HG02981 (cell line): ENCODE data around the gene BCL2.

Experiments used
- ATAC-seq: cut with Tn5 transposase; IDR thresholded peaks from one replicate; pipeline ENCODE4 v1.9.1; 2021; ENCODE audit warnings: mild to moderate bottlenecking, moderate library complexity; ENCODE audit not compliant: unreplicated experiment

Gene BCL2

DNA sequence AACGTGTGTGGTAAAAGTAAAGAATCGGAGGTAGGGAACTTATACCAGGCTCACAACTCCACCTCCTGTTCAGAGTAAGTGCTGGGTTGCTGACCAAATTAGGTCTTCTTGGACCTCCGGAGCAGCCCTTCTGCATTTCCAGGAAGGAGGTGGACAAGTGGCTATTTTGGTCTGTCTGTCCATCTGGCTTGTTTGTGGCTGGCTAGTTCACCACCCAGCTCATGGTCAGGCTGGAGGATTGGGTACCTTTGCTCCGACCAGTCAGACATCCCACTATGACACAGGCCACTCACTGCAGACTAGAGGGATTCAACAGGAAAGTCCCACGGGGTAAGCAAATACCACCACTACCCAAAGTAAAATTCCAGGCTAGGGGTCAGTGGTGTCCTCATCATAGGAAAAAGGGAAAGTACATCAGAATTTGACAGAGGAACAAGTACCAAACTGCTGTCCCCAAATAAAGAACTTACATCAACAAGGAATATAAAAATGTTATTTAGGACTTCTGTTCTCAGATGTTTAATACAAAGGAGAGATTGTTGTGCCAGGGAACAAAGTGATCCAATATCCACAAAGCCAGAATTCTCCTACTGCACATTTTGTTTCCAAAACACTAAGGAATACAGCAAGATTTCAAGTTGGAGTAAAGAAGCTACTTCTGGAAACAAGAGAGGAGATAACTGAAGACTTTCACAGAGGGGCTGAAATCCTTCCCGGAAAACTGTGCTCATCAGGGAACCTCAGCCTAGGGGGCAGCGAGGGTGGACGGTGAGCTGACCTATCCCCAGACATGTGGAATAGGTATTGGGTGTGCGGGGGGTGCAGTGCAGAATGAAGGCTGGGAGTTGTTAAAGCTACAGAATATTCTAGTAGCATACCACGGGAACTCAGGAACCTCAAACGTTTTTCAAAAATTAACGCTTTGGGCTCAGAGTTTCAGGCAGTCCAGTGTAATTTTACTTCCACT, 56.9 kb downstream of the BCL2 start:
- ATAC-seq = no peak

DNA sequence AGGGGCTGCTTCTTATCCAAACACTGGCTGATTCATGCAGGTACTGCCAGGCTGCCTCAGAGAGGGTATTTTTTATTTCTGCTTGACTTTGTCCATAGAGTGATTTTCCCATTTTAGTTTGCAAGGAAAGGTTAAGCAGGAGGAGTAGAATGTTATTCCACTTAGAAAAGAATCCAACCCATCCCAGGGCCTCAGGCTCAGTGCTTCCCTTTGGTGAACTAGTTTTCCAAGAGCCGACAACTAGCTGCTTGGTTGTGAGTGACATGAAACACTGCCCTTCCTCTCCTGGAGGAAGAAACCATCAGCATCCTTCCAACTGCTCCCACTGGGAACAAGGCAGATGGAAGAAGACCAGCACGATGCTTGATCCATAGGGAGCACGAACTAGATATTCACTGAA, 58.5 kb downstream of the BCL2 start:
- no peak for ATAC-seq

DNA sequence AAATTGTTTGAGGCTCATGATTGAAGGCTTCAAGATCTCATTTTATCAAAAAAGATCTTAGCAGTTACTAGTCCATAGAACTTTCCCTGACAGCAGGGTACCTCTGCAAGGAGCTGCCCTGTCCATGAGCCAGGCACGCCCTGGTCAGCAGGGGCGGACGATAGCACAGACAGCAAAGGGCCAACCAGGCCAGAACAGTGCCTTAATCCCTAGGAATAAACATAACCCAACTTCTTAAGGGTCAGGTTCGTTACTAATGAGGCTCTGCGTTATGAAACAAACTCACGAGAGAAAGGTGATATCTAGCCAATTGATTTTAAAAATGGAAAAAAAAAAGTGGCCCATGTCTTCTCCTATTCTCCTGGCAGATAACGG, 59.2 kb downstream of the BCL2 start:
- no peak for ATAC-seq

DNA sequence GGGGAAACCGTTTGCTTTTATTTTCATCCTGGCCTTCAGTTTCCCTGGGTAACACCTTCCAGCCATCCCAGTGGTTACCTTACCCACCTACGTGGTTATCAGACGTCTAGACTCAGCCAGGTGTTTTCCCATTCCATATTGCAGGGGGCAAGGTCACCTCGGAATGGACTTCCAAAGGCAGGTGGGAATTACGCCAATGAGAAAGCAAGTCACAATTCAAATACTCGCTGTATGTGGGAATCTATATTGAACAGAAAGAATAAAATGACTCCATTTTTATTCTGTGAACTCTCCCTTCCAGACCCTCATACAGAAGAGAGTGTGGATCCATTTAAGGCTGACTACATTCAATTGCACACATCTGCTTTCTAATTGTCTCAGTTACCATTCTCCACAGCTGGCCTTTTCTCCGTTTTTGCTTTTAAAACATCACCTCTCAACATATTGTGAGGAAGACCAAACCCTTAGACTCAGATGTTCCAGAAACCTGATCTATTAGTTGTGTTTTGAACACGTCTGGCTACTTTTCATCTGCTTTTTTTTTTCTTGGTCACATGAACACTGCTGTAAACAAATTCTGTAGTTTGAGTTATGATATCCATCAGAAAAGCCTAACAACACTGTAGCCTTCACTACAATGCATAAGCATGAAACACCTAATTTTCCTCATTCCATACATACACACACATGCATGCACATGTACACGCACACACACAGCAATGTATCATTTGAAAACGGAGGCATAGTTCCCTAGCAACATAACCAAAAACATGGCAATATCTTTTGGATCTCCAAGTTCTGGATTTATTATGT, 59.8 kb downstream of the BCL2 start:
- ATAC-seq = no peak

DNA sequence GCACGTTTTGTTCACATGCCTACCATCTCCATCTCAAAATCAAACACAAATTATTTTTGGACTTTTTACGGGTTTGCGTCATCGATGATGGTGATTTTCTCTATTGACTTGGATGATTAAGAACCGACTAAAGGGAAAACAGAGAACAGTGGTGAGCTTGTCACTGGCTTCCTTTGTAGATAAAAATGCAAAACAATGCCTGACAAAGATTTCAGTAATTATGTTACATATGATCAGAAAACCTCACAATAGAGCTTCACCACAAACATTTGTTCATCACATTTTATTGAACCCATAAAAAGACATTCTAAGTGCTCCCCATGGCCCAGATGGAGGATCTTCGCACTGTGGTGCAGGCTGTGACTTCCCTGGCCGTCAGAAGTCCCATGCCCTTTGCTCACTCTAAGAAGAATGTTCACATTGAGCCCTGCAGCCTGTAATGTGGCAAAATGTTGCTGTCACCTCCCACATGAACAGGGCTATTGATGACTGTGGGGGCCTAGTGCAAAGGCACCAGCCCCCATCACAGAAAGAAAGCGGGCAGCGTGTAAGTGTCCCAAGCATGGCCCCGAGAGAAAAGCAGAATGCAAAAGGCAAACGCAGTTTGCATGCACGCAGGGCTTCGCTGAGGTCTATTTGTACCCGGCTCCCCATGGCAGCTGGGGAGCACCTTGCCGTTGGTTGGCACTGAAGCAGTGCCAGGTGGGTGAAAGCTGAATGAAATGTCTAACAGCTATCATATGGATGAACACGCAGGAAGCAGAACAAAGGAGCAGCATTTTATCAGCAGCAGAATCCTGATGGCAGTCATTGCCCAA, 60.6 kb downstream of the BCL2 start:
- ATAC-seq = no peak

DNA sequence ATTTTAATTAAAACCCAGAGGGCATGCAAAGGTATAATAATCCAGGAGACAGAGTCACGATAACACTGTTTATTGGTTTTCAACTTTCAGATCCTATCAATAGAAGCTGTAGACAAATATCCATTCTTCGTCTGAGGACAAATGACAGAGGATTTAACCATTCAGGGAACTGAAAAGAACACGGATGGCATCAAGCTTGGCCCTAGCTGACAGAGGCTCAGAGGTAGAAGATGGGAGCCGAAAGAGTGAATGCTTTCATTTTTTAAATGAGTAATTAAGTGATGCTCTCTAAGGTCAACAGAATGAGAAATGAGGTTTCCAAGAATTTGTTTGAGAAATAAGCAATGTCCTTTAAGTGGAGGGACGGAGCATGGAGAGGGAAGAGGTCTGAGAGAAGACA, 62.1 kb downstream of the BCL2 start:
- no peak for ATAC-seq

DNA sequence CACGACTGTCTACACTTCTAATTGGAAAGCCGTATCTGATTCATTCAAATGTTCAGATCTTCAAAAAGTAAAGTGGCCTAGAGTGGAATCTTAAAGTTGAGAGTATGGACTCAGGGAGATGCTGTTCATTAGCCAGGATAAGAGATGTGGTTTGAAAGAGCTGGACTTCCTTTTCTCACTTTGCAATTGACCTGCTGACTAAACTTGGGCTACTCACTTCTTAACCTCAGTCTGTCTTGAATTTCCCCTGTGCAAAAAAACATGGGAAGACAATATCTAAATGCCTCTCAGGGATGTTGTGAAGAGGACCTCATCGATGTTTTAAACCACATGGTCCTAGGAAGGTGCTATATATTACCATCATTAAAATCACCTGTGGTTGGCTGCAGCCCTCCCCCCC, 64.1 kb downstream of the BCL2 start:
- peak; percentile 51 for ATAC-seq

DNA sequence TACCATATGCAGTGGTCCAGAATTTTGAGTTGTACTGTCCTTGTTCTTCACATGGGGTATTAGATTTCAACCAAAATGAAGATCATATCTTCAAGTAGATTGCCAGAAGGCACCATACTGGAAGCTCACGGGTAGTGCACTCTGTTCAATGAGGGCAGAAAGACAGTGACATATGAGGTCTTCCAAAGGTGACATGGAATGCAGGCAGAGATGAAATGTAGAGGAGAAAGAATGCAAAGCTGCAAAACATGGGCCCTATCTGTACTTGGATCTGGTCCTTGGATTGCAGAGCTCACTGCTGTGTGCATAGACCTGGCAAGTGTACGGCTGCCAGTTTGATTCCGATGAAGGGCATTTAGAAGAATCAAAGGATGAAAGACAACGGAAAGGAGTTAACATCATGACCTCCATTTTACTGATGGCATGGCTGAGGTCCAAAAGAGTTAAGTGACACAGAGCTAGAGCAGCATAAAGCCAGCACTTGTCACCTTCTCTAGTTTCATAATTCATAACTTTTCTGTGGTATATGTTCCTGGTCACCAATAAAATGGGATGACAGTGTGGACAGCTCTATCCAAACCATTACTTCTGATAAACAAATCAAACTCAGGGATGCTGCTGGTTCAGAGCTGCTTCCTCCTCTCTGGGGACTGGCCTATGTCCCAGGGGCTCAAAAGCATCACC, 64.7 kb downstream of the BCL2 start:
- peak; percentile 6 for ATAC-seq

DNA sequence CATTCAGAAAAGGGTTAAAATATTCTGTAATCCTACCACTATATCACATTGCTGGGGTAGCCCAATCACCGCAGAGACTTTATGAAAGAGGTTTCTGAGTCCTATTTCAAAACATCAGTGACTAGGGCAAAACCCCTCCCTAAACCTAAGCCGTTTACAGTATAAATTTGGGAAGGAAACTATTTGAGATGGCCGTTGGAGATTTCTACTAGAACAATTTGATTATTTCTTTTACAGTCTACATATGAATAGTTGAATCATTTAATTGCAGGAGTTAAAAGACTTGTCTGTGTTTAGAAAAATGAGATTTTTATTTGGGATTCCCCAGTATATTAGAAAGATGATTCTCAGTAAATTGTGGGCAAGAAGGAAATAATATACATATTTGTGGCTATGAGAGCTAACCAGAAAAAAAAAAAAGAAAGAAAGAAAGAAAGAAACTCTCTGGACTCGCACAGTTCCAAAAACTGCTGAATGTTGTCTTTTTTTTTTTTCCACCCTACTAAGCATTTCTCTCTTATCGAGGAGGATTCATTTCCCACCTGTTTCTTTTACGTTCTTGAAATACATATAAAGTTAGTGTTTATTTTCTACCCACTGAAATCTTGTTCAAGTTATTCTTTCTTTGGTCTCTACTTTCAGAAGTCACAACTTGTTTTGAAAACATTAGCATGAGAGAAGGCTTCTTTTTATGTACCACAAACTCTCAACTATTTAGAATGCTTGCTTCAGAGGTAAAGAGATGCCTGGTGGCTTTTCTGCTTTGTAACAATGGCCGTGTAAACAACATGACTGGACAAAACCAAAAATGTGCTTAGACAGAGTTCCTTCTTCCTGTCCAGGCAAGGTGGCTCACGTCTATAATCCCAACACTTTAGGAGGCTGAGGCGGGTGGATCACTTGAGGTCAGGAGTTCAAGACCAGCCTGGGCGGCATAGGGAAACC, 65.9 kb downstream of the BCL2 start:
- ATAC-seq = no peak

DNA sequence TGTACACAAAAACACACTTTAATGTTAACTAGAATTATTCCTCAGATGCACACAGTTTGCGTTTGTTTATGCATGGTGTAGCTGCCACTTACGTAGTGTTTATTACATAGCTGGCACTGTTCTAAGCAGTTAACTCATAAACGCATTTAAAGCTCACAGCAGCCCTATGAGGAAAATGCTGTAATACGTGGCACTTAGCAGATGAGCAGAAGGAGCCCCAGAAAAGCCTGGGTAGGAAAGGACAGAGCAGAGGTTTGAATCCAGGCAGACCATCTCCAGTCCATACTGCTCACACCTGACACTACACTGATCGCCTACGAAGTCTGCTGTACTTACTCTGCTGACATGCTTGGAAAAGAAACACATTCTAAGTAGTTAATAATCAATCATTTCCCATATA, 66.6 kb downstream of the BCL2 start:
- ATAC-seq = no peak

DNA sequence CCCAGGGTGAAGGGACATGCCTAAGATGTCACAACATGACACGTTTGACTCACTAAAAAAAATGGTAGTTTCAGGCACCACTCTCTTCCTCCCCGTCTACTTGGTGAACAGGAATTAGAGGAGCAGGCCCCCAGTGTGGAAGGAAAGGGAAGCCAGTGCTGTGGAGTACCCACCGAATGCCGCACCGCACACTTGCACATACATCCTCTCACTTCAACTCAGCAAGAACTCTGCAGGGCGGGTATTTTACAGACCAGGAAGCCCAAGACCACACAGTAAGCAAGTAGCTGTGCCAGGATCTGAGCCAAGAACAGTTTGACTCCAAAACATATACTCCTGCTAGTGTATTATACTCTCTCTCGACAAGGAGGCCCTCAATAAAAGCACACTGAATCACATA, 69.8 kb downstream of the BCL2 start:
- ATAC-seq = no peak

DNA sequence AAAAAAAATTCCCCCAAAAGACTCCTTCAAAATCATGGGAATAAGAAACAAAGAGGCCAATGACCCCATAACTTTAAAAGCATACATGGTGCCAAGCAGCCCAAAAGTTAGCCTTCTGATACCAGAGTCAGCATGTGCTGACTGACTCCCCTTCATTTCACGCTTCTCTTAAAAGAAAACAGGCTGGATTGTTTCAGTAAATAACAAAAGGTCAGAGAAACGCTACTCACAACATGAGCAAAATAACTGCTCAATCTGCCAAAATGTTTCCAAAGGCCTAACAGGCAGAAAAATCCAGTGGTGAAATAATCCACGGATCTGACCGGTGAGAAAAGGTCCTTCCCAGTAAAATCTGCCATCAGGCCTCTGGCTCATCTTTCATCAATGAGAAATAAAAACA, 71.6 kb downstream of the BCL2 start:
- ATAC-seq = no peak

DNA sequence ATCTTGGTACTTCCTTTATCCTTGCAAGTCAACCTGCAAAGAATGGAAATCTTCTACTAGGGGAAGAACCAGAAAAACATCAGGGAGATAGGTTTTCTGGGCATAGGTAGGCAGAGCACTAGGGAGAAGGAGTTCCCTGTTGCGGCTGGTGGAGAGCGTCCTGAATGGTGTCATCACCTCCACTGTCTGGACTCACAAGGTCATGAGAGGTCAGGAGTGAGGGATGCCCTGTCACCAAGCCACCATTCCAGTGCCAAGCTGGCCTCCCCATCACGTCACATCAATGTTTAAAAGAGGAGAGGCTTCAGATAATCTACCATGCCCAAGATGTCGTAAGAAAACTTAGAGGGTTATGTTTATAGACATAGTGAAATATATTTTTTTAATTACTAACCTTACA, 72.1 kb downstream of the BCL2 start:
- no peak for ATAC-seq

DNA sequence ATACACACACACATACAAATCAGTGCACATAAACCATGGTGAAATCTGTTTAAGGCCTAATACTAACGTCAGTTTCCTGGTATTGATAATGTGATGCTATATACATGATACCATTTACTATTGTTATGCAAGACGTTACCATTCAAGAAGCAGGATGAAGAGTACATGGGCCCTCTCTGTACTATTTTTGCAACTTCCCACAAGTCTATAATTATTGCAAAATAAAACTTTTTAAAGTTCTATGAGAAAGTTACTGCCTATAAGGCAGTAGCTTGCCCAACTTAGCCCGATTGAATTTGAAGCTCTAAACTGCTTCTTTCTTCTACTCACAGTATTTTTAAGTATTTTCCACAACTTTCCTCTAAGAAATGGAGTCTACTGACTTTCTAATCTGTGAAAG, 74.0 kb downstream of the BCL2 start:
- ATAC-seq = no peak

DNA sequence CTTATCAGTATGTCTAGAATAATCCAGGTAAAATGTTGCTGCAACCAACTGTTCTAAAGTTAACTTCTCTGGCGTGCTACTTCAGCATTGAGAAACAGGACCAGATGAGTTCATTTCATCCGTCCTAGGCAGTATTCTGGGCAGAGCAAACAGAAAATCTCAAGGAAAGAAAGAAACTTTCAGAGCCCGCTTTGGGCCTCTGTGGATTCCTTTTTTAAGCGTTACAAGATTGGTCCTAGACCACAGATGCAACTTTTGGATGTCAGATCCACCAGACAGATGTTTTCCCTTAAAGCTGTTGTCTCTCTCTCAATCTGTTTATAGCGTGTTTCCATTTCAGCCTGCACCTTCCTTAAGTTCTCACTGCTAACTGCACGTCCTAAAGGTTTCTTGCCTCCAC, 75.0 kb downstream of the BCL2 start:
- ATAC-seq = no peak

DNA sequence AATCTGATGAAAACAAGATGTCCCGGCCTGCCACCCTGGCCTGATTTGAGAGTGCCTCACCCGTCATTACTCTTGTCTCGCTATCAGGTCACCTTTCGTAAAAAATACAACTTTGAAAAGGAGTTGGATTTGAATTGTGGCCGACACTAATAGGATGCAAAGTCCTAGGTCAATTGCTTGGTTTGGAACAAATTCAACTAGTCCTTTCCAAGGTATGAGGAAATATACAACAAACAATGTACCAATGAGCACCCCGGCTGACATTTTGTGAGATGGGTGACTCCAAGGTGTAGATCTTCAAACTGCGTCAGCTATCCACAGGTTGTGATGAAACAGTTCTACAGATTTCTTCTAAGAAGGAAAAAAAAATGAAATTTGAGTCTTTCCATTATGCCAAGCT, 77.8 kb downstream of the BCL2 start:
- no peak for ATAC-seq

DNA sequence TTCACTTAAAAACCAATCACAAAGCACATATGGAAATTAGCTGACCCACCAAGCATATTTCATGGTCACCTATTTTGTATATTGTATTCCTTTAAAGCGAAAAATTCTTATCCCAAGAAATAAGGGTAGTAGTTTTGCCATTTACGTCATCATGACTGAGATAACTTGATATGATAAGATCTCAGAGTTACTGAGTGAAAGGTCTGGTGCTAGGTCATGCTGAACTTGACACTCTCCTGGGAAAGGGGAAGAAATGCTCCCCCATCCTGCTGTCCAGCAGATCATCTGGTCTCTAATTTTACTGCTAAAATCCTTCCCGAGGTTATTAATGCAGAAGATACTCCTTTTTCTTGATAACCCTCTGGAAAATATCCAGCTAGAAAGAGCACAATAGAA, 78.3 kb downstream of the BCL2 start:
- ATAC-seq = no peak

DNA sequence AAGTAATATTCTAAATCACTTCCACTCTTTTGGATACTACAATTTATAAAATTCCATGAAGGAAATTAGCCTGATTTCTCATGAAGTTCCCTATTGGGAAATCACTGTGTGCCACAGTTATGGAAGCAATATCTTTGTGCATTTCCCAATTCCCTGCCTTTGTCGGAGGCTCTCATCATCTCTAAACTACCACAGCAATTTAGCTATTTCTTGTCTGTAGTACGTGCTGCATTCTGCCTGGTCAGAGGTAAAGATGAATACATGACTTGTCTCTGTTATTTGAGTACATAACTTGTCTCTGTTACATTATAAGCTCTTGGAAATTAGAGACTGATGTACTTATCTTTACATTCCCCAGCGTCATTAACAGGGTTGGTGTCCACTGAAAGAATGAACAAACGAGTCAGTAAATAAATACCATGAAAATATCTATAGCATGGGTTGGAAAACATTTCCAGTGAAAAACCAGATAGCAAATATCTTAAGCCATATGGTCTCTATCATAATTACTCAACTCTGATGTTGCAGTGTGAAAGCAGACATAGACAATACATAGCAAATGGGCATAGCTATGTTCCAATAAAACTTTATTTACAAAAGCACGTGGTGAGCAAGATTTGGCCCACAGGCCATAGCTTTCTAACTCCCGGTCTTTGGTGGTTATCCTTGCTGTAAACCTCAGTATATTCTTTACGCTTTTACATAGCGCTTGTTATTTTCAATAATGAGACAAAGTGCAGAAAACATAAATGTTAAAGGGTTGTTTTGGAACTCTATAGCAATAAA, 78.8 kb downstream of the BCL2 start:
- ATAC-seq = no peak

DNA sequence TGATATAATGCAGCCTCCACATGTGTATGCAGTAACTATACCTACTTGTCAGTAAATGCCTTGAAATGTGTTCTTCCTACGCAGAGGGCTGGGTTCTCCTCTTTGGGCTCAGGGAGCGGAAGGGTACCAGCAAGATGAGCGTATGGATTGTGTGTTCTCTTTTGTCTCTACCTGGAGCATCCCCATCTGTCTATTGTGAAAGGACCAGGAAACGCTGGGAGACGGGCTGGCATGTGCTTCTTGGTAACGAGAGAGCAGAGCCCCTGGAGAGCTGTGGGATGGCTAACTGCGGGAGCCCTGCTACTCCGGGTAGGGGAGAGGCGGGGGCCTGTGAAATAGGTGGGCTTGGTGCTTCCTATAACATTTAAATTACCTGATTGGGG, 80.9 kb downstream of the BCL2 start:
- ATAC-seq = no peak
